Measurements from ENCODE around the gene SHISA5.

- TF ChIP-seq EZH2phosphoT487 (IDR thresholded peaks at IDR 0.05; ENCODE audit: unreplicated experiment) (no peak), CREB1 (CRISPR knock-in tag; IDR thresholded peaks at IDR 0.05; ENCODE audit: low read depth) (no peak), REST (IDR thresholded peaks at IDR 0.05; ENCODE audit: unreplicated experiment) (no peak), ZNF462 (CRISPR knock-in tag; IDR thresholded peaks at IDR 0.05) (no peak), EZH2 (IDR thresholded peaks at IDR 0.05; ENCODE audit: low read depth, unreplicated experiment) (no peak), ZNF114 (CRISPR knock-in tag; IDR thresholded peaks at IDR 0.05) (no peak), CTCF (conservative IDR thresholded peaks at IDR 0.05; ENCODE audit: low read depth in 2 of 2) (0 out of 4 replicates have a peak, but pooled peaks of 1 of the 2 experiments have one; percentile 5), POLR2AphosphoS5 (IDR thresholded peaks at IDR 0.05; ENCODE audit: low read depth) (no peak), ZNF331 (CRISPR knock-in tag; IDR thresholded peaks at IDR 0.05; ENCODE audit: low read depth) (no peak), JUNB (IDR thresholded peaks at IDR 0.05; ENCODE audit: unreplicated experiment) (no peak), ETS1 (IDR thresholded peaks at IDR 0.05) (no peak)
Measured at GRCh38 chr3:48419597-48419996, 84.4 kb downstream of the SHISA5 start.

Data from GM23338 (cell line).